ENCODE measurements around the gene CADPS. TPM values are rescaled to one million over a fixed set of nuclear protein-coding genes. Genes with fewer than 3 reads are reported as not detected.

Gene CADPS
- polyA plus RNA-seq, 1 experiment, result 0.12 TPM

DNA sequence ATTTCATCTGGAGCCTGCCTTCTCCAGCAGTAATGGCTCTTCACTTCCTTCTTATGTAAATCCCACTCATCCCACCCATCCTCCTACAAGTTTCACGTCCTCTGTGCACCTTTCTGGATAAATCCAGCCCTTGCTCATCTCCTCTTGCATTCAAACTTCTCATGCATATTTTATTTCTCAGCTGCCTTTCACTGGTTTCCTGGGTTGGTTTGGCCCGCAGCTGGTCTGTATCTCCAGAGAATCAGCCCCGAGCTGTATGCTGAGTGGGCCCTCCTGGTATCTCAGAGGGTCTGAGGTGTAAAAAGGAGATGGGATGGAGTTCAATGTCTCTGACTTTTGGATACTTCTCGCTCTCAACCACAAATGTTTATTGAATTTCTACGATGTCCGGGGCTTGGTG, 253.3 kb downstream of the CADPS start:
- TF ChIP-seq, protein P1, sequence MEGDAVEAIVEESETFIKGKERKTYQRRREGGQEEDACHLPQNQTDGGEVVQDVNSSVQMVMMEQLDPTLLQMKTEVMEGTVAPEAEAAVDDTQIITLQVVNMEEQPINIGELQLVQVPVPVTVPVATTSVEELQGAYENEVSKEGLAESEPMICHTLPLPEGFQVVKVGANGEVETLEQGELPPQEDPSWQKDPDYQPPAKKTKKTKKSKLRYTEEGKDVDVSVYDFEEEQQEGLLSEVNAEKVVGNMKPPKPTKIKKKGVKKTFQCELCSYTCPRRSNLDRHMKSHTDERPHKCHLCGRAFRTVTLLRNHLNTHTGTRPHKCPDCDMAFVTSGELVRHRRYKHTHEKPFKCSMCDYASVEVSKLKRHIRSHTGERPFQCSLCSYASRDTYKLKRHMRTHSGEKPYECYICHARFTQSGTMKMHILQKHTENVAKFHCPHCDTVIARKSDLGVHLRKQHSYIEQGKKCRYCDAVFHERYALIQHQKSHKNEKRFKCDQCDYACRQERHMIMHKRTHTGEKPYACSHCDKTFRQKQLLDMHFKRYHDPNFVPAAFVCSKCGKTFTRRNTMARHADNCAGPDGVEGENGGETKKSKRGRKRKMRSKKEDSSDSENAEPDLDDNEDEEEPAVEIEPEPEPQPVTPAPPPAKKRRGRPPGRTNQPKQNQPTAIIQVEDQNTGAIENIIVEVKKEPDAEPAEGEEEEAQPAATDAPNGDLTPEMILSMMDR (IDR thresholded peaks at IDR 0.05; ENCODE audit: low read depth, low read length), result no peak
- no peak for DNase-seq (ENCODE audit: low read depth, low spot score)
- H3K4me3 ChIP-seq (ENCODE audit: low read depth, low read length), result no peak overlapping the region
- POLR2A ChIA-PET, result no interaction called here
- H3K27ac ChIP-seq (ENCODE audit: low read depth, low read length), result no peak overlapping the region
- CTCF ChIA-PET, result interaction anchor here (0.6 to 4.2 kb wide), 23 partner anchors 11 to 1512 kb away, joined by 3 to 34 read pairs (median 6); no protein-coding TSS in a partner anchor
- no peaks in the 10 kb centered on the region for H3K9me3 ChIP-seq (ENCODE audit: control insufficient read depth, insufficient read depth, low read length)
- peaks cover 5% of the 10 kb centered on the region for H3K27me3 ChIP-seq (ENCODE audit: control insufficient read depth, insufficient read depth, low read length)

DNA sequence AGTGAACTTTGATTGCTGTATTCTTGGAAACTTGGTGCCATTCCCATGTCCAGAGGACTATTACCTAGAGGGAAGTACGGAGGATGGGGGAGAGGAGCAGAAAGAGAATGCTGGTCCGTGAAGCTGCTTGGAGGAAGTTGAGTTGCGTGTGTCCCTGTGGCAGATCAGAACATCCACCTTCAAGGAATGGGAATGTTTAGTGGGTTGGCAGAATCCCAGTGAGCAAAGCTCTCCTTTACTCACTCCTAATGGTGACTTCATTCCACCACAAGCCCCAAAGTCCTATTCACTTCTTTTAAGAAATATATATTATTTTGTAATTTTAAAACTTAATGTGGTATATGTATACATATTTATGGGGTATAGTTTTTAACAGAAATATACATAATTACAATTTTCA, 254.0 kb downstream of the CADPS start:
- H3K27me3 ChIP-seq (ENCODE audit: control insufficient read depth, insufficient read depth, low read length), result peaks cover 5% of the 10 kb centered on the region
- no peak overlapping the region for H3K27ac ChIP-seq (ENCODE audit: low read depth, low read length)
- DNase-seq (ENCODE audit: low read depth, low spot score), result no peak
- H3K4me3 ChIP-seq (ENCODE audit: low read depth, low read length), result no peak overlapping the region
- POLR2A ChIA-PET, result no interaction called here
- CTCF ChIA-PET, result interaction anchor here (0.7 to 4.2 kb wide), 8 partner anchors 17 to 1512 kb away, joined by 3 to 34 read pairs (median 6); no protein-coding TSS in a partner anchor
- TF ChIP-seq, protein P1 (IDR thresholded peaks at IDR 0.05; ENCODE audit: low read depth, low read length), result no peak
- no peaks in the 10 kb centered on the region for H3K9me3 ChIP-seq (ENCODE audit: control insufficient read depth, insufficient read depth, low read length)

DNA sequence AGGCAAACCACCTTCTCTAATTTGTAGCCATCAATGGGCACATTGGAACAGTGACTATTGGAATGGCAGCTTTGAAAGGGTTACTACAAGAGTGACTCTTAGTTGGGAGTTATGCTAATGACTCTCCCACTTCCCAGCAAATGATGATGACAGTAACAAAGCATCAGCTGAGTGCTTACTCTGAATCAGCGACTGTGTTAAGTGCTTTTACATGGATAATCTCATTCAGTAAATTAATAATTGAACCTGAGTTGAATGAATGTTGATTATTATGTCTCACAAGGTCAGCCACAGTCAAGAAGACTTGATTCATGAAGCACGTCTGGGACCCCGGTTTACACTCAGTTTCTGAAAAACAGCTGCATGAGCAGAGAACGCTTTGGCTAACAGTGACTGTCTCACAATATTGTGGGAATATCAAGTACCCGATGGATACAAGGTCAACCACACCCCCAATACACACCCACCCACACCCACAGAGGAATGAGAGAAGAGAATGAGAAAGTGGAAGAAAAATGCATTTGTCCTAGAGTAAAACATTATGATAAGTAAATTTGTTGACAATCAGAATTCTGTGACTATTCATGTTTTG, 259.9 kb downstream of the CADPS start:
- ChIA-PET POLR2A (no interaction called here), CTCF (interaction anchor here (1.7 kb wide), 1 partner anchor 8 kb away, joined by 6 read pairs; no protein-coding TSS in a partner anchor)
- Histone ChIP-seq H3K9me3 (ENCODE audit: control insufficient read depth, insufficient read depth, low read length) (no peaks in the 10 kb centered on the region), H3K4me3 (ENCODE audit: low read depth, low read length) (no peak overlapping the region), H3K27me3 (ENCODE audit: control insufficient read depth, insufficient read depth, low read length) (no peaks in the 10 kb centered on the region), H3K27ac (ENCODE audit: low read depth, low read length) (no peak overlapping the region)
- TF ChIP-seq, protein P1 (IDR thresholded peaks at IDR 0.05; ENCODE audit: low read depth, low read length), result no peak
- no peak for DNase-seq (ENCODE audit: low read depth, low spot score)

DNA sequence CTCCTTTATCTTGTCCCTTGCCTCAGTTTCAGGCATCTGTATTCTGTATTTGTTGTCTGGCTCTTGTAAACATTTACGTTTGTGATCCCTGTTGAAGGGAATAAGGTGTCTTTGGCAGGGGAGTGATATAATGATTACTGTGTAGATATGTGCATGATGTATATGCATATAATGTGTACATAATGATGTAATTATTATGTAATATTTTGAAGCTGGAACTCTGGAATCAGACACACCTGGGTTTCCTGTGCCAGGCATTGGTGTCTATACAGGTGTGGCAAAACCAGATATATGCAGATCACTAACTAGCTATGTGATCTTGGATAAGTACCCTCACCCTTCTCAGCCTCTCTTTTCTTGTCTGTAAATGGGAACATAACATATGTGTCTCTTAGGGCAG, 260.7 kb downstream of the CADPS start:
- H3K27ac ChIP-seq (ENCODE audit: low read depth, low read length), result no peak overlapping the region
- no peaks in the 10 kb centered on the region for H3K9me3 ChIP-seq (ENCODE audit: control insufficient read depth, insufficient read depth, low read length)
- CTCF ChIA-PET, result interaction anchor here (1.7 kb wide), 1 partner anchor 9 kb away, joined by 6 read pairs; no protein-coding TSS in a partner anchor
- H3K27me3 ChIP-seq (ENCODE audit: control insufficient read depth, insufficient read depth, low read length), result no peaks in the 10 kb centered on the region
- no peak overlapping the region for H3K4me3 ChIP-seq (ENCODE audit: low read depth, low read length)
- POLR2A ChIA-PET, result no interaction called here
- TF ChIP-seq, protein P1 (IDR thresholded peaks at IDR 0.05; ENCODE audit: low read depth, low read length), result no peak
- DNase-seq (ENCODE audit: low read depth, low spot score), result no peak

DNA sequence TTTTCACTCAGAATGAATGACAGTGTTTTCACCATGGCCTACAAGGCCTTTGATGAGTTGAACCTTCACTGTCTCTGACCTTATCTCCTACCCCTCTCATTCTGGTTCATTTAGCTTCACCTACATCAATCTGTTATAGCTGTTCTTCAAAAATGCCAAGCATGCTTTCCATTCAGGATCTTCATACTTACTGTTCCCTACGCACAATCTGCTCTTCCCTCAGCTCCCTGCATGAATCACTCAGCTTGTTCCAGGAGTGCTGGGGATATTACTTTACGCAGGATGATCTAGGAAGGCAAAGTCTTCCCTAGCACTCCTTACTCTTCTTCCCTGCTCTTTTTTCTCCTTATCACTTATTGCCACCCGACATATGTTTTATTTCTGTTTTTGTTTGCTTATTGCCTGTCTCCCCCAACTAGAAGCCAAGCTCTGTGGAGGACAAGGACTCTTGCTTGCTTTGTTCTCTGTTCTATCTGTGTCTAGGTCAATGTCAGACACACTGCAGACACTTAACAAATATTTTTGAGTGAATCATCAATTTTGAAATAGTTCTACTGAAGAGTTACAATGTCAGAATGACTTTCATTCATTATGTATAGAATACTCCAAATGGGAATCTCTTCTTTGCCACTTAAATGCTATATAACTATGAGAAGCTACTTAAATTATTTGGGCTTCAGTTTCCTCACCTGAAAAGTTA, 263.5 kb downstream of the CADPS start:
- ChIA-PET POLR2A (no interaction called here), CTCF (interaction anchor here (0.9 to 3.3 kb wide), 3 partner anchors 11 to 1207 kb away, joined by 4 to 19 read pairs (median 4); partner anchors contain the start of gene C3orf49)
- no peak overlapping the region for H3K4me3 ChIP-seq (ENCODE audit: low read depth, low read length)

More for the DNA sequence above, 263.5 kb downstream of the CADPS start:
- Histone ChIP-seq H3K9me3 (ENCODE audit: control insufficient read depth, insufficient read depth, low read length) (no peaks in the 10 kb centered on the region; the same call in 1 of the 2 replicates), H3K27ac (ENCODE audit: low read depth, low read length) (no peak overlapping the region), H3K27me3 (ENCODE audit: control insufficient read depth, insufficient read depth, low read length) (no peaks in the 10 kb centered on the region)
- no peak for DNase-seq (ENCODE audit: low read depth, low spot score)
- TF ChIP-seq, protein P1 (IDR thresholded peaks at IDR 0.05; ENCODE audit: low read depth, low read length), result no peak
